ENCODE results near the gene METTL6.

- TF ChIP-seq POLR2A (IDR thresholded peaks at IDR 0.05; ENCODE audit: low read depth, low read length) (no peak), POLR2AphosphoS5 (IDR thresholded peaks at IDR 0.05; ENCODE audit: low read depth, low read length) (no peak), TAF1 (IDR thresholded peaks at IDR 0.05; ENCODE audit: borderline replicate concordance, low read depth, low read length) (no peak)
These were observed 22.6 kb downstream of the METTL6 start for GRCh38 chr3:15404767-15405166.
